ENCODE measurements around the gene AP5S1. TPM values are rescaled to one million over a fixed set of nuclear protein-coding genes. Genes with fewer than 3 reads are reported as not detected.

The AP5S1 gene
- polyA plus RNA-seq, 1 experiment, result 7.8 TPM

- POLR2A ChIA-PET, result interaction anchor here (0.5 to 1.6 kb wide), 4 partner anchors 19 to 653 kb away, joined by 3 to 5 read pairs (median 4); partner anchors contain the start of genes CDC25B and CENPB
- H3K27ac ChIP-seq (ENCODE audit: low read depth, low read length), result peak overlapping the region; percentile 58
- CTCF ChIA-PET, result interaction anchor here (0.6 to 5.6 kb wide), 23 partner anchors 9 to 274 kb away, joined by 3 to 87 read pairs (median 4); partner anchors contain the start of genes ADISSP, CDC25B, CENPB and SPEF1
These were observed 1.9 kb upstream of the AP5S1 start for GRCh38 chr20:3818155-3819151.

GRCh38 chr20:3819411-3820047, 818 bp upstream of the AP5S1 start:
- Histone ChIP-seq H3K4me3 (ENCODE audit: low read depth, low read length) (peak overlapping the region; percentile 89), H3K9me3 (ENCODE audit: control insufficient read depth, insufficient read depth, low read length) (no peaks in the 10 kb centered on the region; the same call in 1 of the 2 replicates), H3K27me3 (ENCODE audit: control insufficient read depth, insufficient read depth, low read length) (no peaks in the 10 kb centered on the region), H3K27ac (ENCODE audit: low read depth, low read length) (peak overlapping the region; percentile 40)
- CTCF ChIA-PET, result interaction anchor here (0.5 to 5.6 kb wide), 17 partner anchors 10 to 247 kb away, joined by 3 to 87 read pairs (median 7); partner anchors contain the start of genes ADISSP, CDC25B, CENPB and SPEF1
- no peak for DNase-seq (ENCODE audit: low read depth, low spot score)
- POLR2A ChIA-PET, result interaction anchor here (0.5 to 2.2 kb wide), 10 partner anchors 7 to 266 kb away, joined by 3 to 19 read pairs (median 4); partner anchors contain the start of genes ADISSP, CDC25B and CENPB
- TF ChIP-seq CTCF (IDR thresholded peaks at IDR 0.05; ENCODE audit: low read depth, low read length), result no peak

More at GRCh38 chr20:3818155-3819151, 1.9 kb upstream of the AP5S1 start:
- H3K4me3 ChIP-seq (ENCODE audit: low read depth, low read length), result no peak overlapping the region
- no peaks in the 10 kb centered on the region for H3K9me3 ChIP-seq (ENCODE audit: control insufficient read depth, insufficient read depth, low read length)
- peak; percentile 77 for DNase-seq (ENCODE audit: low read depth, low spot score)
- peak; percentile 78 for TF ChIP-seq CTCF (IDR thresholded peaks at IDR 0.05; ENCODE audit: low read depth, low read length)
- H3K27me3 ChIP-seq (ENCODE audit: control insufficient read depth, insufficient read depth, low read length), result no peaks in the 10 kb centered on the region

- ChIA-PET CTCF (interaction anchor here (0.6 to 5.6 kb wide), 17 partner anchors 9 to 264 kb away, joined by 3 to 87 read pairs (median 3); partner anchors contain the start of genes CDC25B and CENPB), POLR2A (interaction anchor here (0.5 to 2.2 kb wide), 8 partner anchors 9 to 54 kb away, joined by 3 to 19 read pairs (median 6); partner anchors contain the start of genes ADISSP, CDC25B and CENPB)
- no peak for TF ChIP-seq CTCF (IDR thresholded peaks at IDR 0.05; ENCODE audit: low read depth, low read length)
- no peaks in the 10 kb centered on the region for H3K27me3 ChIP-seq (ENCODE audit: control insufficient read depth, insufficient read depth, low read length)
- peak overlapping the region; percentile 97 for H3K27ac ChIP-seq (ENCODE audit: low read depth, low read length)
- peak overlapping the region; percentile 89 for H3K4me3 ChIP-seq (ENCODE audit: low read depth, low read length)
- H3K9me3 ChIP-seq (ENCODE audit: control insufficient read depth, insufficient read depth, low read length), result no peaks in the 10 kb centered on the region; the same call in 1 of the 2 replicates
- no peak for DNase-seq (ENCODE audit: low read depth, low spot score)
These were observed 767 bp downstream of the AP5S1 start for GRCh38 chr20:3820901-3821727.

- no peak overlapping the region for H3K27ac ChIP-seq (ENCODE audit: low read depth, low read length)
- no peaks in the 10 kb centered on the region for H3K27me3 ChIP-seq (ENCODE audit: control insufficient read depth, insufficient read depth, low read length)
- no peak overlapping the region for H3K4me3 ChIP-seq (ENCODE audit: low read depth, low read length)
- no peak for DNase-seq (ENCODE audit: low read depth, low spot score)
- TF ChIP-seq CTCF (IDR thresholded peaks at IDR 0.05; ENCODE audit: low read depth, low read length), result no peak
- CTCF ChIA-PET, result interaction anchor here (2.1 to 5.6 kb wide), 2 partner anchors 34 kb away, joined by 13 to 87 read pairs; partner anchors contain the start of gene CENPB
- no peaks in the 10 kb centered on the region; the same call in 1 of the 2 replicates for H3K9me3 ChIP-seq (ENCODE audit: control insufficient read depth, insufficient read depth, low read length)
- POLR2A ChIA-PET, result interaction anchor here (0.7 kb wide), 1 partner anchor 23 kb away, joined by 6 read pairs; no protein-coding TSS in a partner anchor
These were observed 1.6 kb downstream of the AP5S1 start for GRCh38 chr20:3821996-3822395.

All from AG04450 (cell line).